ENCODE results near the gene RASSF9. TPM values are rescaled to one million over a fixed set of nuclear protein-coding genes. Genes with fewer than 3 reads are reported as not detected.

The RASSF9 gene
- 1 to 10 TPM; 2.4 to 3.2 TPM for total RNA-seq

- no peak for TF ChIP-seq CTCF (IDR thresholded peaks at IDR 0.05)
- H3K27me3 ChIP-seq (replicated peaks; ENCODE audit: insufficient read depth): no peaks in the 10 kb centered on the region
- peak within 1 kb of the TSS; percentile 51 to 83 for H3K27ac ChIP-seq
- peak within 1 kb of the TSS; percentile 77 for H3K4me3 ChIP-seq
- DNase-seq (ENCODE audit: low spot score) (no peak), ATAC-seq (ENCODE audit: insufficient number of reproducible peaks, low FRiP score, low read depth) (peak; percentile 55)
- no peaks in the 10 kb centered on the region for H3K36me3 ChIP-seq
- H3K9me3 ChIP-seq: no peaks in the 10 kb centered on the region
- H3K4me1 ChIP-seq (ENCODE audit: control insufficient read depth in 1 of 2, low read depth in 2 of 2): peaks cover 0 to 21% of the 10 kb centered on the region in 2 donors
Observed at GRCh38 chr12:85836197-85837090, at the start of gene RASSF9. TSS of gene RASSF9 (minus strand) at chr12:85836409. CDS start at chr12:85836201, 208 bp downstream.

GRCh38 chr12:85883763-85884162 lies 47.6 kb upstream of the RASSF9 start:
- Histone ChIP-seq H3K4me3 (no peak overlapping the region), H3K4me1 (ENCODE audit: control insufficient read depth in 1 of 2, low read depth in 2 of 2) (no peaks in the 10 kb centered on the region), H3K36me3 (no peaks in the 10 kb centered on the region), H3K27ac (no peak overlapping the region), H3K27me3 (replicated peaks; ENCODE audit: insufficient read depth) (no peaks in the 10 kb centered on the region), H3K9me3 (no peaks in the 10 kb centered on the region)
- DNase-seq (ENCODE audit: low spot score) (no peak), ATAC-seq (ENCODE audit: insufficient number of reproducible peaks, low FRiP score, low read depth) (no peak)
- no peak for TF ChIP-seq CTCF (IDR thresholded peaks at IDR 0.05)

- peaks cover 0 to 7% of the 10 kb centered on the region in 2 donors for H3K4me1 ChIP-seq (ENCODE audit: control insufficient read depth in 1 of 2, low read depth in 2 of 2)
- no peak overlapping the region for H3K27ac ChIP-seq
- ATAC-seq (ENCODE audit: insufficient number of reproducible peaks, low FRiP score, low read depth) (no peak), DNase-seq (ENCODE audit: low spot score) (no peak)
- H3K4me3 ChIP-seq: no peak overlapping the region
- H3K27me3 ChIP-seq (replicated peaks; ENCODE audit: insufficient read depth): no peaks in the 10 kb centered on the region
- no peaks in the 10 kb centered on the region for H3K36me3 ChIP-seq
- H3K9me3 ChIP-seq: no peaks in the 10 kb centered on the region
- TF ChIP-seq CTCF (IDR thresholded peaks at IDR 0.05): no peak
Observed at GRCh38 chr12:85877459-85877858, 41.2 kb upstream of the RASSF9 start.

GRCh38 chr12:85874031-85874461 lies 37.8 kb upstream of the RASSF9 start, which contains the start of gene NTS:
TSS of gene NTS (plus strand) at chr12:85874295. CDS start at chr12:85874404, 109 bp downstream.
- TF ChIP-seq CTCF (IDR thresholded peaks at IDR 0.05): no peak
- ATAC-seq (ENCODE audit: insufficient number of reproducible peaks, low FRiP score, low read depth) (no peak), DNase-seq (ENCODE audit: low spot score) (no peak)
- Histone ChIP-seq H3K27me3 (replicated peaks; ENCODE audit: insufficient read depth) (no peaks in the 10 kb centered on the region), H3K9me3 (no peaks in the 10 kb centered on the region), H3K4me3 (no peak within 1 kb of the TSS), H3K4me1 (ENCODE audit: control insufficient read depth in 1 of 2, low read depth in 2 of 2) (peaks cover 0 to 7% of the 10 kb centered on the region in 2 donors), H3K27ac (no peak within 1 kb of the TSS), H3K36me3 (no peaks in the 10 kb centered on the region)

DNA sequence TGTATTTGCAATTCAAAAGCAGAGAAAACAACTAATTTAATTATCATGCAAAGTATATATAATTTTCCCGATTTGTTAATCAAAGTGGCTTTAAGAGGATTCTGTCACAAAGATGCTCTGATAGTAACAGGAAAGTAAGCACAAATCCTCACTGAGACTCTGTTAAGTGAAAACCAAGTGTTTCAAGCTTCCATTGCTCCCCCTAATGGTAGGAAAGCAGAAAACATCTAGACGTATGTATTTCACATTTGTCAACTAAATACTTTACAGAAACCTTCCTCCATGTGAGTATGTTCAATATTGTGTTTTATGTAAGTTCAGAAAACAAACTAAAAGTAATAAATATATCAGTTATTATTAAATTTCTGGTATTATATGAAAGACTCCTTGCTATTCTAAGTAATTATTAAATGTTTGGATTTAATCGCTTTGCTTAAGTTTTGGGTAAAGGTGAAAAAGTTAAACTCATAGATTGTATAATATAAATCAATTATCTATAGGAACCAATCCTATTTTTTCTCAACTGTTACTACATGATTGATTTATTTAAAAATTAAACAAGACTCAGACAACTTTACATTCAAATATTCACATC lies 36.4 kb upstream of the RASSF9 start:
- Histone ChIP-seq H3K36me3 (no peaks in the 10 kb centered on the region), H3K4me3 (no peak overlapping the region), H3K27me3 (replicated peaks; ENCODE audit: insufficient read depth) (no peaks in the 10 kb centered on the region), H3K9me3 (no peaks in the 10 kb centered on the region), H3K4me1 (ENCODE audit: control insufficient read depth in 1 of 2, low read depth in 2 of 2) (peaks cover 0 to 7% of the 10 kb centered on the region in 2 donors), H3K27ac (no peak overlapping the region)
- no peak for DNase-seq (ENCODE audit: low spot score)
- TF ChIP-seq CTCF (IDR thresholded peaks at IDR 0.05): peak; percentile 61
- no peak for ATAC-seq (ENCODE audit: insufficient number of reproducible peaks, low FRiP score, low read depth)

Data from thoracic aorta (tissue), 2 donors.